ENCODE results near the gene MRPS18B.

DNA sequence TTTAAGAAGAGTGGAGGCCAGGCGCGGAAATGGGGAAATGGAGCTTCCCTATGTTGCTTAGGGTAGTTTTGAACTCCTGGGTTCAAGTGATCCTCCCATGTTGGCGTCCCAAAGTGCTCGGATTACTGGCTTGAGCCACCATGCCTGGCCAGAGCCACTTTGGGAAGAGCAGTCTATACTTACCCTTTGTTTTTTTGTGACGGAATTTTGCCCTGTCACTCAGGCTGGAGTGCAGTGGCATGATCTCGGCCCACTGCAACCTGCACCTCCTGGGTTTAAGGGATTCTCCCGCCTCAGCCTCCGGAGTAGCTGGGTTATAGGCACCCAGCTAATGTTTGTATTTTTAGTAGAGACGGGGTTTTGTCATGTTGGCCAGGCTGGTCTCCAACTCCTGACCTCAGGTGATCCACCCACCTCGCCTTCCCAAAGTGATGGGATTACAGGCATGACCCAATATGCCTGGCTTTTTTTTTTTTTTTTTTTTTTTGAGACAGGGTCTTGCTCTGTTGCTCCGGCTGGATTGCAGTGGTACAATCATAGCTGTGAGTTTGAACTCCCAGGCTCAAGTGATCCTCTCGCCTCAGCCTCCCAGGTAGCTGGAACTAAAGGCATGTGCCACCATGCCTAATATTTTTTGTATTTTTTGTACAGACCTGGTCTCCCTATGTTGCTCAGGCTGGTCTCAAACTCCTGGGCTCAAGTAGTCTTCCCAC is 18.6 kb upstream of the MRPS18B start:
- TF ChIP-seq, protein P1, sequence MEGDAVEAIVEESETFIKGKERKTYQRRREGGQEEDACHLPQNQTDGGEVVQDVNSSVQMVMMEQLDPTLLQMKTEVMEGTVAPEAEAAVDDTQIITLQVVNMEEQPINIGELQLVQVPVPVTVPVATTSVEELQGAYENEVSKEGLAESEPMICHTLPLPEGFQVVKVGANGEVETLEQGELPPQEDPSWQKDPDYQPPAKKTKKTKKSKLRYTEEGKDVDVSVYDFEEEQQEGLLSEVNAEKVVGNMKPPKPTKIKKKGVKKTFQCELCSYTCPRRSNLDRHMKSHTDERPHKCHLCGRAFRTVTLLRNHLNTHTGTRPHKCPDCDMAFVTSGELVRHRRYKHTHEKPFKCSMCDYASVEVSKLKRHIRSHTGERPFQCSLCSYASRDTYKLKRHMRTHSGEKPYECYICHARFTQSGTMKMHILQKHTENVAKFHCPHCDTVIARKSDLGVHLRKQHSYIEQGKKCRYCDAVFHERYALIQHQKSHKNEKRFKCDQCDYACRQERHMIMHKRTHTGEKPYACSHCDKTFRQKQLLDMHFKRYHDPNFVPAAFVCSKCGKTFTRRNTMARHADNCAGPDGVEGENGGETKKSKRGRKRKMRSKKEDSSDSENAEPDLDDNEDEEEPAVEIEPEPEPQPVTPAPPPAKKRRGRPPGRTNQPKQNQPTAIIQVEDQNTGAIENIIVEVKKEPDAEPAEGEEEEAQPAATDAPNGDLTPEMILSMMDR (conservative IDR thresholded peaks at IDR 0.05; ENCODE audit: low read depth, low read length): no peak
- no peak for TF ChIP-seq EZH2 (IDR thresholded peaks at IDR 0.05; ENCODE audit: borderline replicate concordance, low read depth, low read length, poor library complexity, severe bottlenecking)

Measured in A673 (cell line).